ENCODE data around the gene C12orf76. TPM values are rescaled to one million over a fixed set of nuclear protein-coding genes. Genes with fewer than 3 reads are reported as not detected.

The C12orf76 gene
- polyA plus RNA-seq, 2 of the 4 experiments (the other 2 are of a cell fraction), result 13.3 to 22.6 TPM

DNA sequence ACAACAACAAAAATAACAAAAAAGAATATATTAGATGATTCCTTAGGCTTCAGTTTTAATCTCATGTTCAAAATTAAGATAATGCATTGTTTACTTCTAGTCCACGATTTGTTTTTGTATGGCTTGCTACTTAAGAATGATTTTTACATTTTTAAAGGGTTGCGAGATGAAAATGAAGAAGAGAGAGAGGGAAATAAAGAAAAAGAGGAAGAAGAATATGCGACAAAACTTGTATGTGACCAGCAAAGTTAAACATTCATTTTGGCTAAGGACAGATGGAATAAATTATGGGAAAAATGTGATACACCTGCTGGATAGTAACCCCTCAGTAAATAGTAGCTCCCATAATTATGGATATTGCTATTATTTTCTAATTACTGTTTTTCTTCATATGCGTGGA is 50.9 kb downstream of the C12orf76 start:
- Histone ChIP-seq H3K4me1 (peaks cover 30% of the 10 kb centered on the region), H3K4me3 (no peak overlapping the region), H3K4me2 (no peak overlapping the region), H3K27ac (no peak overlapping the region), H3K9me3 (no peaks in the 10 kb centered on the region)
- DNase-seq (ENCODE audit: low read depth in 1 of 2, low spot score in 1 of 2) (no peak), FAIRE-seq (no peak), ATAC-seq (no peak)
- POLR2A ChIA-PET, result no interaction called here
- TF ChIP-seq, protein P1, sequence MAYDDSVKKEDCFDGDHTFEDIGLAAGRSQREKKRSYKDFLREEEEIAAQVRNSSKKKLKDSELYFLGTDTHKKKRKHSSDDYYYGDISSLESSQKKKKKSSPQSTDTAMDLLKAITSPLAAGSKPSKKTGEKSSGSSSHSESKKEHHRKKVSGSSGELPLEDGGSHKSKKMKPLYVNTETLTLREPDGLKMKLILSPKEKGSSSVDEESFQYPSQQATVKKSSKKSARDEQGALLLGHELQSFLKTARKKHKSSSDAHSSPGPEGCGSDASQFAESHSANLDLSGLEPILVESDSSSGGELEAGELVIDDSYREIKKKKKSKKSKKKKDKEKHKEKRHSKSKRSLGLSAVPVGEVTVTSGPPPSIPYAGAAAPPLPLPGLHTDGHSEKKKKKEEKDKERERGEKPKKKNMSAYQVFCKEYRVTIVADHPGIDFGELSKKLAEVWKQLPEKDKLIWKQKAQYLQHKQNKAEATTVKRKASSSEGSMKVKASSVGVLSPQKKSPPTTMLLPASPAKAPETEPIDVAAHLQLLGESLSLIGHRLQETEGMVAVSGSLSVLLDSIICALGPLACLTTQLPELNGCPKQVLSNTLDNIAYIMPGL (CRISPR knock-in tag; IDR thresholded peaks at IDR 0.05; ENCODE audit: borderline replicate concordance), result no peak
- TF ChIP-seq, protein P2, sequence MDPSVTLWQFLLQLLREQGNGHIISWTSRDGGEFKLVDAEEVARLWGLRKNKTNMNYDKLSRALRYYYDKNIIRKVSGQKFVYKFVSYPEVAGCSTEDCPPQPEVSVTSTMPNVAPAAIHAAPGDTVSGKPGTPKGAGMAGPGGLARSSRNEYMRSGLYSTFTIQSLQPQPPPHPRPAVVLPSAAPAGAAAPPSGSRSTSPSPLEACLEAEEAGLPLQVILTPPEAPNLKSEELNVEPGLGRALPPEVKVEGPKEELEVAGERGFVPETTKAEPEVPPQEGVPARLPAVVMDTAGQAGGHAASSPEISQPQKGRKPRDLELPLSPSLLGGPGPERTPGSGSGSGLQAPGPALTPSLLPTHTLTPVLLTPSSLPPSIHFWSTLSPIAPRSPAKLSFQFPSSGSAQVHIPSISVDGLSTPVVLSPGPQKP (IDR thresholded peaks at IDR 0.05; ENCODE audit: low read depth, low read length), result no peak
- no peak for TF ChIP-seq RCOR1 (IDR thresholded peaks at IDR 0.05; ENCODE audit: low read depth, low read length)
- no peak for TF ChIP-seq ZNF302 (CRISPR knock-in tag; IDR thresholded peaks at IDR 0.05)
- CTCF ChIA-PET, result no interaction called here
- WGBS (ENCODE audit: missing lambda C conversion rate), result 91% methylated on average over 4 of the region's 4 CpGs

DNA sequence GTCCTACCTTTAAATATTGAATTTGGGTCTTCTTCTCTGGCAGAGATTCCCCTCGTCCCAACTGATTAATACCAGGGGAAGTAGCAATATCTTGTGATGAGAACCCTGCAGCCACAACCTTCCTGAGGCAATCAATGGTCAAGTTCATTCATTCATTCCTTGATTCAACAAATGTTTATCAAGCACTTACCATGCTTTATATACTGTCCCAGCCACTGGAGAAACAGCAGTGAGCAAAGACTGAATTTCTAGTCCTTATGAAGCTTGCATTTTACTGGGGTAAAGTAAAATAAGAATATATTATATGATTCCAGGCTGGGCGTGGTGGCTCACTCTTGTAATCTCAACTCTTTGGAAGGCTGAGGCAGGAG is 51.9 kb downstream of the C12orf76 start:
- 50% methylated on average over 2 of the region's 2 CpGs for WGBS (ENCODE audit: missing lambda C conversion rate)
- FAIRE-seq (no peak), DNase-seq (ENCODE audit: low read depth in 1 of 2, low spot score in 1 of 2) (no peak), ATAC-seq (no peak; a peak in 1 of 6 replicates)
- ChIA-PET POLR2A (no interaction called here), CTCF (no interaction called here)
- Histone ChIP-seq H3K9me3 (no peaks in the 10 kb centered on the region), H3K27ac (peak overlapping the region; percentile 90 to 96), H3K4me3 (peak overlapping the region; percentile 85), H3K4me1 (peaks cover 30% of the 10 kb centered on the region), H3K4me2 (peak overlapping the region; percentile 95)
- TF ChIP-seq, protein P3, sequence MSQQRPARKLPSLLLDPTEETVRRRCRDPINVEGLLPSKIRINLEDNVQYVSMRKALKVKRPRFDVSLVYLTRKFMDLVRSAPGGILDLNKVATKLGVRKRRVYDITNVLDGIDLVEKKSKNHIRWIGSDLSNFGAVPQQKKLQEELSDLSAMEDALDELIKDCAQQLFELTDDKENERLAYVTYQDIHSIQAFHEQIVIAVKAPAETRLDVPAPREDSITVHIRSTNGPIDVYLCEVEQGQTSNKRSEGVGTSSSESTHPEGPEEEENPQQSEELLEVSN (IDR thresholded peaks at IDR 0.05; ENCODE audit: borderline replicate concordance, low read depth), result no peak
- 0 out of 2 replicates have a peak, but pooled peaks have one; percentile 42 for TF ChIP-seq EHMT2 (IDR thresholded peaks at IDR 0.05; ENCODE audit: low read depth)
- TF ChIP-seq, protein P4, sequence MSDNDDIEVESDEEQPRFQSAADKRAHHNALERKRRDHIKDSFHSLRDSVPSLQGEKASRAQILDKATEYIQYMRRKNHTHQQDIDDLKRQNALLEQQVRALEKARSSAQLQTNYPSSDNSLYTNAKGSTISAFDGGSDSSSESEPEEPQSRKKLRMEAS (IDR thresholded peaks at IDR 0.05), result peak; percentile 12; the same call in 1 of the 2 replicates
- TF ChIP-seq EHF (CRISPR knock-in tag; IDR thresholded peaks at IDR 0.05), result peak; percentile 70; the same call in 1 of the 2 replicates
- TF ChIP-seq FOSB (CRISPR knock-in tag; IDR thresholded peaks at IDR 0.05), result no peak
- peak; percentile 50; the same call in 1 of the 2 replicates for TF ChIP-seq TP53 (CRISPR knock-in tag; IDR thresholded peaks at IDR 0.05)
- TF ChIP-seq FOXS1 (CRISPR knock-in tag; IDR thresholded peaks at IDR 0.05), result 0 out of 2 replicates have a peak, but pooled peaks have one; percentile 11
- TF ChIP-seq HOXB13 (CRISPR knock-in tag; IDR thresholded peaks at IDR 0.05; ENCODE audit: low read depth), result peak; percentile 22; the same call in 1 of the 2 replicates
- peak in 1 of 2 experiments; percentile 28; a peak in 1 of 5 replicates for TF ChIP-seq JUN (IDR thresholded peaks at IDR 0.05)

DNA sequence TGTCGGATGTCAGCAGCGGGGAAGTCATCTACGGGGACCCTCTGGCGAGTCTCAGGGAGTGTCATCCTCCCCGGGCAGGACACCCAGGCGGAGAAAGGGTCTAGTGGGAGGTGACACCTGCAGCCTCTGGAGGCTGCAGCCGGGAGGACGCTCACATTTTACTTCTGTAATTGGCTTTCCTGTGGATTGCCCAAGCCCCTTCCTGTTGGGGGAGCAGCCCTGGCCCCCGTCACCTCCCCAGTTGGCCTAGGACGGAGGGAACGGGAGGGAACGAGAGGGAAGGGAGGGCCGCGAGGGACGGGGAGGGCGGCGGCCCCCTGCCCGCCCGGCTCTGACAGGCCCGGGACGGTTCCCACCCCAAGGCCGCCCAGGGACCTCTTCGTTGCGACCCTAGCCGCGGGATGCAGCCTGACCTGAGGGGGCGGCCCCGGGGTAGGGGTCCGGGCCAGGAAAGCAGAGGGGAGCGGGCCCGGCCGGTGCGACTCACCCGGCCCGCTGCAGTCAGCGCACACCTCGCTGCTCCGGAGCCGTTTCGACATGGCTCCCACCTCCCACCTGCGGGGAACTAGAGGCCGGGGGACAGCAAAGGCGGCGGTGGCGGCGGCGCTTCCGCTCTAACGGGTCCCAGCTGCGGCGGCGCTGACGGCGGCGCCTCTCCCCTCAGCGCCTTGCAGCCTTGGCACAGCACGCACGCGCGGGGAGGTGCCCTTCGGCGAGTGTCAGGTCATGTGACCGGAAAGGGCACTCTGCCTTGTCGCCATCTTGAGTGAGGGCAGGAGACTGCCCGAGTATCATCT is 52.4 kb downstream of the C12orf76 start, which contains the start of gene GIT2:
GIT2 (minus strand) TSS at position 683 of the 797 bp plus-strand sequence; CDS start at position 539, 144 bp downstream.
- Histone ChIP-seq H3K4me1 (peaks cover 26% of the 10 kb centered on the region), H3K4me2 (peak within 1 kb of the TSS; percentile 95), H3K27ac (peak within 1 kb of the TSS; percentile 90 to 96), H3K9me3 (no peaks in the 10 kb centered on the region), H3K4me3 (peak within 1 kb of the TSS; percentile 85)
- FAIRE-seq, result no peak
- DNase-seq (ENCODE audit: low read depth in 1 of 2, low spot score in 1 of 2), result peak; percentile 95
- peak; percentile 79 to 89 for ATAC-seq
- 4% methylated on average over 36 of the region's 65 CpGs for WGBS (ENCODE audit: missing lambda C conversion rate)
- POLR2A ChIA-PET, result no interaction called here
- CTCF ChIA-PET, result no interaction called here
- peak in 1 of 2 experiments; percentile 78; a peak in 3 of 5 replicates for TF ChIP-seq JUN (IDR thresholded peaks at IDR 0.05)
- TF ChIP-seq, protein P2 (IDR thresholded peaks at IDR 0.05; ENCODE audit: low read depth, low read length), result no peak
- TF ChIP-seq, protein P5, sequence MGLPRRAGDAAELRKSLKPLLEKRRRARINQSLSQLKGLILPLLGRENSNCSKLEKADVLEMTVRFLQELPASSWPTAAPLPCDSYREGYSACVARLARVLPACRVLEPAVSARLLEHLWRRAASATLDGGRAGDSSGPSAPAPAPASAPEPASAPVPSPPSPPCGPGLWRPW (IDR thresholded peaks at IDR 0.05), result no peak
- TF ChIP-seq, protein P6, sequence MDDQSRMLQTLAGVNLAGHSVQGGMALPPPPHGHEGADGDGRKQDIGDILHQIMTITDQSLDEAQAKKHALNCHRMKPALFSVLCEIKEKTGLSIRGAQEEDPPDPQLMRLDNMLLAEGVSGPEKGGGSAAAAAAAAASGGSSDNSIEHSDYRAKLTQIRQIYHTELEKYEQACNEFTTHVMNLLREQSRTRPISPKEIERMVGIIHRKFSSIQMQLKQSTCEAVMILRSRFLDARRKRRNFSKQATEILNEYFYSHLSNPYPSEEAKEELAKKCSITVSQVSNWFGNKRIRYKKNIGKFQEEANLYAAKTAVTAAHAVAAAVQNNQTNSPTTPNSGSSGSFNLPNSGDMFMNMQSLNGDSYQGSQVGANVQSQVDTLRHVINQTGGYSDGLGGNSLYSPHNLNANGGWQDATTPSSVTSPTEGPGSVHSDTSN (IDR thresholded peaks at IDR 0.05), result no peak
- TF ChIP-seq, protein P7, sequence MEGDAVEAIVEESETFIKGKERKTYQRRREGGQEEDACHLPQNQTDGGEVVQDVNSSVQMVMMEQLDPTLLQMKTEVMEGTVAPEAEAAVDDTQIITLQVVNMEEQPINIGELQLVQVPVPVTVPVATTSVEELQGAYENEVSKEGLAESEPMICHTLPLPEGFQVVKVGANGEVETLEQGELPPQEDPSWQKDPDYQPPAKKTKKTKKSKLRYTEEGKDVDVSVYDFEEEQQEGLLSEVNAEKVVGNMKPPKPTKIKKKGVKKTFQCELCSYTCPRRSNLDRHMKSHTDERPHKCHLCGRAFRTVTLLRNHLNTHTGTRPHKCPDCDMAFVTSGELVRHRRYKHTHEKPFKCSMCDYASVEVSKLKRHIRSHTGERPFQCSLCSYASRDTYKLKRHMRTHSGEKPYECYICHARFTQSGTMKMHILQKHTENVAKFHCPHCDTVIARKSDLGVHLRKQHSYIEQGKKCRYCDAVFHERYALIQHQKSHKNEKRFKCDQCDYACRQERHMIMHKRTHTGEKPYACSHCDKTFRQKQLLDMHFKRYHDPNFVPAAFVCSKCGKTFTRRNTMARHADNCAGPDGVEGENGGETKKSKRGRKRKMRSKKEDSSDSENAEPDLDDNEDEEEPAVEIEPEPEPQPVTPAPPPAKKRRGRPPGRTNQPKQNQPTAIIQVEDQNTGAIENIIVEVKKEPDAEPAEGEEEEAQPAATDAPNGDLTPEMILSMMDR (IDR thresholded peaks at IDR 0.05), result no peak
- TF ChIP-seq, protein P1 (CRISPR knock-in tag; IDR thresholded peaks at IDR 0.05; ENCODE audit: borderline replicate concordance), result no peak
- TF ChIP-seq POLR2A (IDR thresholded peaks at IDR 0.05; ENCODE audit: low read length), result peak; percentile 90
- no peak for TF ChIP-seq HOXA7 (CRISPR knock-in tag; IDR thresholded peaks at IDR 0.05)
- TF ChIP-seq ZFP36 (IDR thresholded peaks at IDR 0.05; ENCODE audit: borderline replicate concordance, partially characterized antibody), result no peak
